ENCODE data around the gene MICALL2. TPM values are rescaled to one million over a fixed set of nuclear protein-coding genes. Genes with fewer than 3 reads are reported as not detected.

MICALL2 gene
- total and polyA plus RNA-seq, 4 donors = 41.7 to 346 (median 64.0) TPM

GRCh38 chr7:1486571-1486970 is 27.3 kb upstream of the MICALL2 start:
- intact Hi-C loops (cut with DNase I) = no loop called here
- H3K4me3 ChIP-seq (ENCODE audit: low read length in 2 of 2) = no peak overlapping the region
- no peaks in the 10 kb centered on the region for H3K9me3 ChIP-seq (ENCODE audit: control insufficient read depth, low read length)
- no peaks in the 10 kb centered on the region for H3K27me3 ChIP-seq (ENCODE audit: control insufficient read depth in 1 of 2, insufficient read depth in 2 of 2, low read length in 1 of 2)
- no peak overlapping the region for H3K27ac ChIP-seq (ENCODE audit: low read depth in 1 of 2, low read length in 2 of 2)
- peaks cover 0 to 14% of the 10 kb centered on the region in 2 donors for H3K36me3 ChIP-seq (ENCODE audit: control insufficient read depth in 1 of 2, insufficient read depth in 2 of 2, low read length in 1 of 2)
- no peak for ATAC-seq (ENCODE audit: low FRiP score)
- H3K4me1 ChIP-seq (ENCODE audit: control insufficient read depth in 1 of 2, insufficient read depth in 2 of 2, low read length in 2 of 2) = no peaks in the 10 kb centered on the region
- WGBS, 2 donors = 87 to 94% methylated on average over 22 to 23 of the region's 23 CpGs
- no peak for DNase-seq

- 94 to 95% methylated on average over 19 of the region's 19 CpGs for WGBS, 2 donors
- ATAC-seq (ENCODE audit: low FRiP score) (no peak), DNase-seq (no peak)
- H3K4me3 ChIP-seq (ENCODE audit: low read length in 2 of 2) = no peak overlapping the region
- peaks cover 0 to 13% of the 10 kb centered on the region in 2 donors for H3K36me3 ChIP-seq (ENCODE audit: control insufficient read depth in 1 of 2, insufficient read depth in 2 of 2, low read length in 1 of 2)
- no peak overlapping the region for H3K27ac ChIP-seq (ENCODE audit: low read depth in 1 of 2, low read length in 2 of 2)
- H3K27me3 ChIP-seq (ENCODE audit: control insufficient read depth in 1 of 2, insufficient read depth in 2 of 2, low read length in 1 of 2) = no peaks in the 10 kb centered on the region
- H3K9me3 ChIP-seq (ENCODE audit: control insufficient read depth, low read length) = no peaks in the 10 kb centered on the region
- intact Hi-C loops (cut with DNase I) = no loop called here
- no peaks in the 10 kb centered on the region for H3K4me1 ChIP-seq (ENCODE audit: control insufficient read depth in 1 of 2, insufficient read depth in 2 of 2, low read length in 2 of 2)
Measured at GRCh38 chr7:1485156-1485555, 25.9 kb upstream of the MICALL2 start.

GRCh38 chr7:1484569-1484968 is 25.3 kb upstream of the MICALL2 start:
- no peak for ATAC-seq (ENCODE audit: low FRiP score)
- WGBS, 2 donors = 91 to 93% methylated on average over 9 to 12 of the region's 12 CpGs
- Histone ChIP-seq H3K9me3 (ENCODE audit: control insufficient read depth, low read length) (no peaks in the 10 kb centered on the region), H3K27me3 (ENCODE audit: control insufficient read depth in 1 of 2, insufficient read depth in 2 of 2, low read length in 1 of 2) (no peaks in the 10 kb centered on the region), H3K4me1 (ENCODE audit: control insufficient read depth in 1 of 2, insufficient read depth in 2 of 2, low read length in 2 of 2) (no peaks in the 10 kb centered on the region), H3K36me3 (ENCODE audit: control insufficient read depth in 1 of 2, insufficient read depth in 2 of 2, low read length in 1 of 2) (peaks cover 0 to 14% of the 10 kb centered on the region in 2 donors), H3K27ac (ENCODE audit: low read depth in 1 of 2, low read length in 2 of 2) (no peak overlapping the region), H3K4me3 (ENCODE audit: low read length in 2 of 2) (no peak overlapping the region)
- intact Hi-C loops (cut with DNase I) = no loop called here
- no peak for DNase-seq

- H3K9me3 ChIP-seq (ENCODE audit: control insufficient read depth, low read length) = no peaks in the 10 kb centered on the region
- no peak overlapping the region for H3K27ac ChIP-seq (ENCODE audit: low read depth in 1 of 2, low read length in 2 of 2)
- intact Hi-C loops (cut with DNase I) = no loop called here
- peaks cover 0 to 14% of the 10 kb centered on the region in 2 donors for H3K36me3 ChIP-seq (ENCODE audit: control insufficient read depth in 1 of 2, insufficient read depth in 2 of 2, low read length in 1 of 2)
- no peak for DNase-seq
- no peak for ATAC-seq (ENCODE audit: low FRiP score)
- no peaks in the 10 kb centered on the region for H3K27me3 ChIP-seq (ENCODE audit: control insufficient read depth in 1 of 2, insufficient read depth in 2 of 2, low read length in 1 of 2)
- no peaks in the 10 kb centered on the region for H3K4me1 ChIP-seq (ENCODE audit: control insufficient read depth in 1 of 2, insufficient read depth in 2 of 2, low read length in 2 of 2)
- H3K4me3 ChIP-seq (ENCODE audit: low read length in 2 of 2) = no peak overlapping the region
- WGBS, 2 donors = 93 to 94% methylated on average over 65 of the region's 65 CpGs
Measured at GRCh38 chr7:1483536-1484505, 24.6 kb upstream of the MICALL2 start.

- 83 to 90% methylated on average over 22 of the region's 22 CpGs for WGBS, 2 donors
- H3K36me3 ChIP-seq (ENCODE audit: control insufficient read depth in 1 of 2, insufficient read depth in 2 of 2, low read length in 1 of 2) = peaks cover 0 to 11% of the 10 kb centered on the region in 2 donors
- H3K27me3 ChIP-seq (ENCODE audit: control insufficient read depth in 1 of 2, insufficient read depth in 2 of 2, low read length in 1 of 2) = no peaks in the 10 kb centered on the region
- H3K4me1 ChIP-seq (ENCODE audit: control insufficient read depth in 1 of 2, insufficient read depth in 2 of 2, low read length in 2 of 2) = no peaks in the 10 kb centered on the region
- H3K27ac ChIP-seq (ENCODE audit: low read depth in 1 of 2, low read length in 2 of 2) = no peak overlapping the region
- intact Hi-C loops (cut with DNase I) = no loop called here
- no peak overlapping the region for H3K4me3 ChIP-seq (ENCODE audit: low read length in 2 of 2)
- no peaks in the 10 kb centered on the region for H3K9me3 ChIP-seq (ENCODE audit: control insufficient read depth, low read length)
- no peak for DNase-seq
- no peak for ATAC-seq (ENCODE audit: low FRiP score)
Measured at GRCh38 chr7:1483079-1483478, 23.8 kb upstream of the MICALL2 start.

GRCh38 chr7:1481300-1481699 is 22.0 kb upstream of the MICALL2 start:
- intact Hi-C loops (cut with DNase I) = no loop called here
- Histone ChIP-seq H3K36me3 (ENCODE audit: control insufficient read depth in 1 of 2, insufficient read depth in 2 of 2, low read length in 1 of 2) (peaks cover 0 to 7% of the 10 kb centered on the region in 2 donors), H3K27ac (ENCODE audit: low read depth in 1 of 2, low read length in 2 of 2) (no peak overlapping the region), H3K4me3 (ENCODE audit: low read length in 2 of 2) (no peak overlapping the region), H3K4me1 (ENCODE audit: control insufficient read depth in 1 of 2, insufficient read depth in 2 of 2, low read length in 2 of 2) (no peaks in the 10 kb centered on the region), H3K27me3 (ENCODE audit: control insufficient read depth in 1 of 2, insufficient read depth in 2 of 2, low read length in 1 of 2) (no peaks in the 10 kb centered on the region), H3K9me3 (ENCODE audit: control insufficient read depth, low read length) (no peaks in the 10 kb centered on the region)
- ATAC-seq (ENCODE audit: low FRiP score) = no peak
- 92% methylated on average over 20 of the region's 20 CpGs for WGBS, 2 donors
- DNase-seq = no peak

GRCh38 chr7:1480670-1481069 is 21.4 kb upstream of the MICALL2 start:
- DNase-seq = no peak
- no peak overlapping the region for H3K4me3 ChIP-seq (ENCODE audit: low read length in 2 of 2)
- ATAC-seq (ENCODE audit: low FRiP score) = no peak
- no peaks in the 10 kb centered on the region for H3K4me1 ChIP-seq (ENCODE audit: control insufficient read depth in 1 of 2, insufficient read depth in 2 of 2, low read length in 2 of 2)
- H3K9me3 ChIP-seq (ENCODE audit: control insufficient read depth, low read length) = no peaks in the 10 kb centered on the region
- H3K36me3 ChIP-seq (ENCODE audit: control insufficient read depth in 1 of 2, insufficient read depth in 2 of 2, low read length in 1 of 2) = peaks cover 0 to 7% of the 10 kb centered on the region in 2 donors
- no peak overlapping the region for H3K27ac ChIP-seq (ENCODE audit: low read depth in 1 of 2, low read length in 2 of 2)
- H3K27me3 ChIP-seq (ENCODE audit: control insufficient read depth in 1 of 2, insufficient read depth in 2 of 2, low read length in 1 of 2) = no peaks in the 10 kb centered on the region
- intact Hi-C loops (cut with DNase I) = no loop called here
- 78 to 85% methylated on average over 9 to 12 of the region's 12 CpGs for WGBS, 2 donors

GRCh38 chr7:1479287-1479686 is 20.0 kb upstream of the MICALL2 start:
- DNase-seq (no peak), ATAC-seq (ENCODE audit: low FRiP score) (no peak)
- H3K27me3 ChIP-seq (ENCODE audit: control insufficient read depth in 1 of 2, insufficient read depth in 2 of 2, low read length in 1 of 2) = no peaks in the 10 kb centered on the region
- no peak overlapping the region for H3K4me3 ChIP-seq (ENCODE audit: low read length in 2 of 2)
- intact Hi-C loops (cut with DNase I) = no loop called here
- no peak overlapping the region for H3K27ac ChIP-seq (ENCODE audit: low read depth in 1 of 2, low read length in 2 of 2)
- H3K36me3 ChIP-seq (ENCODE audit: control insufficient read depth in 1 of 2, insufficient read depth in 2 of 2, low read length in 1 of 2) = peaks cover 0 to 7% of the 10 kb centered on the region in 2 donors
- H3K4me1 ChIP-seq (ENCODE audit: control insufficient read depth in 1 of 2, insufficient read depth in 2 of 2, low read length in 2 of 2) = no peaks in the 10 kb centered on the region
- WGBS, 2 donors = 86 to 89% methylated on average over 22 to 24 of the region's 24 CpGs
- H3K9me3 ChIP-seq (ENCODE audit: control insufficient read depth, low read length) = no peaks in the 10 kb centered on the region

GRCh38 chr7:1478480-1478879 is 19.2 kb upstream of the MICALL2 start:
- no peak for ATAC-seq (ENCODE audit: low FRiP score)
- Histone ChIP-seq H3K27ac (ENCODE audit: low read depth in 1 of 2, low read length in 2 of 2) (no peak overlapping the region), H3K4me3 (ENCODE audit: low read length in 2 of 2) (no peak overlapping the region), H3K4me1 (ENCODE audit: control insufficient read depth in 1 of 2, insufficient read depth in 2 of 2, low read length in 2 of 2) (no peaks in the 10 kb centered on the region), H3K9me3 (ENCODE audit: control insufficient read depth, low read length) (no peaks in the 10 kb centered on the region), H3K27me3 (ENCODE audit: control insufficient read depth in 1 of 2, insufficient read depth in 2 of 2, low read length in 1 of 2) (no peaks in the 10 kb centered on the region), H3K36me3 (ENCODE audit: control insufficient read depth in 1 of 2, insufficient read depth in 2 of 2, low read length in 1 of 2) (peaks cover 0 to 6% of the 10 kb centered on the region in 2 donors)
- DNase-seq = no peak
- WGBS, 2 donors = 94% methylated on average over 19 of the region's 19 CpGs
- intact Hi-C loops (cut with DNase I) = no loop called here
